Measurements from ENCODE around the gene CCL11. TPM values are rescaled to one million over a fixed set of nuclear protein-coding genes. Genes with fewer than 3 reads are reported as not detected.

Gene CCL11
- total and polyA plus RNA-seq, 2 donors from 2014 or later, result 1.0 TPM; not detected in 1

- no peak for FAIRE-seq
Observed at GRCh38 chr17:34252095-34252443, 33.5 kb upstream of the CCL11 start.

GRCh38 chr17:34252444-34253138, 33.0 kb upstream of the CCL11 start:
- Histone ChIP-seq H3K36me3 (ENCODE audit: control insufficient read depth in 2 of 3, insufficient read depth in 3 of 3, low read length in 3 of 3) (no peaks in the 10 kb centered on the region), H3K4me1 (ENCODE audit: control insufficient read depth in 2 of 3, insufficient read depth in 2 of 3, low read depth in 1 of 3, low read length in 3 of 3) (peaks cover 0 to 30% (median 29%) of the 10 kb centered on the region in 3 donors), H3K27me3 (ENCODE audit: control insufficient read depth, insufficient read depth, low read length) (no peaks in the 10 kb centered on the region), H3K27ac (ENCODE audit: low read depth in 2 of 2, low read length in 2 of 2) (peak overlapping the region; percentile 40 to 71), H3K9me3 (ENCODE audit: control insufficient read depth in 2 of 3, insufficient read depth in 1 of 3, low read length in 3 of 3) (no peaks in the 10 kb centered on the region), H3K9ac (ENCODE audit: low read length in 3 of 3) (peak overlapping the region in 1 of 3 donors; percentile 2), H3K4me3 (ENCODE audit: low read length in 3 of 3) (no peak overlapping the region)
- FAIRE-seq, result peak; percentile 90
- TF ChIP-seq, protein P1, sequence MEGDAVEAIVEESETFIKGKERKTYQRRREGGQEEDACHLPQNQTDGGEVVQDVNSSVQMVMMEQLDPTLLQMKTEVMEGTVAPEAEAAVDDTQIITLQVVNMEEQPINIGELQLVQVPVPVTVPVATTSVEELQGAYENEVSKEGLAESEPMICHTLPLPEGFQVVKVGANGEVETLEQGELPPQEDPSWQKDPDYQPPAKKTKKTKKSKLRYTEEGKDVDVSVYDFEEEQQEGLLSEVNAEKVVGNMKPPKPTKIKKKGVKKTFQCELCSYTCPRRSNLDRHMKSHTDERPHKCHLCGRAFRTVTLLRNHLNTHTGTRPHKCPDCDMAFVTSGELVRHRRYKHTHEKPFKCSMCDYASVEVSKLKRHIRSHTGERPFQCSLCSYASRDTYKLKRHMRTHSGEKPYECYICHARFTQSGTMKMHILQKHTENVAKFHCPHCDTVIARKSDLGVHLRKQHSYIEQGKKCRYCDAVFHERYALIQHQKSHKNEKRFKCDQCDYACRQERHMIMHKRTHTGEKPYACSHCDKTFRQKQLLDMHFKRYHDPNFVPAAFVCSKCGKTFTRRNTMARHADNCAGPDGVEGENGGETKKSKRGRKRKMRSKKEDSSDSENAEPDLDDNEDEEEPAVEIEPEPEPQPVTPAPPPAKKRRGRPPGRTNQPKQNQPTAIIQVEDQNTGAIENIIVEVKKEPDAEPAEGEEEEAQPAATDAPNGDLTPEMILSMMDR (IDR thresholded peaks at IDR 0.05; ENCODE audit: borderline replicate concordance, extremely low read depth, insufficient read depth), result no peak
- intact Hi-C loops (cut with DNase I), result loop anchor here (10.0 kb wide), 1 partner anchor 62 kb away; the partner anchor contains the start of gene CCL8
- DNase-seq, result peak; percentile 66 to 98 (median 73)

More at GRCh38 chr17:34252095-34252443, 33.5 kb upstream of the CCL11 start:
- Histone ChIP-seq H3K4me1 (ENCODE audit: control insufficient read depth in 2 of 3, insufficient read depth in 2 of 3, low read depth in 1 of 3, low read length in 3 of 3) (peaks cover 0 to 31% (median 30%) of the 10 kb centered on the region in 3 donors), H3K27me3 (ENCODE audit: control insufficient read depth, insufficient read depth, low read length) (no peaks in the 10 kb centered on the region), H3K9me3 (ENCODE audit: control insufficient read depth in 2 of 3, insufficient read depth in 1 of 3, low read length in 3 of 3) (no peaks in the 10 kb centered on the region), H3K27ac (ENCODE audit: low read depth in 2 of 2, low read length in 2 of 2) (peak overlapping the region; percentile 40 to 71), H3K36me3 (ENCODE audit: control insufficient read depth in 2 of 3, insufficient read depth in 3 of 3, low read length in 3 of 3) (no peaks in the 10 kb centered on the region), H3K4me3 (ENCODE audit: low read length in 3 of 3) (no peak overlapping the region), H3K9ac (ENCODE audit: low read length in 3 of 3) (no peak overlapping the region)
- TF ChIP-seq, protein P1 (IDR thresholded peaks at IDR 0.05; ENCODE audit: borderline replicate concordance, extremely low read depth, insufficient read depth), result no peak
- intact Hi-C loops (cut with DNase I), result loop anchor here (10.0 kb wide), 1 partner anchor 63 kb away; the partner anchor contains the start of gene CCL8
- DNase-seq, result peak in 1 of 5 donors; percentile 42

- Histone ChIP-seq H3K9ac (ENCODE audit: low read length in 3 of 3) (peak overlapping the region in 1 of 3 donors; percentile 2), H3K4me1 (ENCODE audit: control insufficient read depth in 2 of 3, insufficient read depth in 2 of 3, low read depth in 1 of 3, low read length in 3 of 3) (peaks cover 0 to 29% (median 27%) of the 10 kb centered on the region in 3 donors), H3K27ac (ENCODE audit: low read depth in 2 of 2, low read length in 2 of 2) (peak overlapping the region; percentile 40 to 71), H3K4me3 (ENCODE audit: low read length in 3 of 3) (no peak overlapping the region), H3K27me3 (ENCODE audit: control insufficient read depth, insufficient read depth, low read length) (no peaks in the 10 kb centered on the region), H3K9me3 (ENCODE audit: control insufficient read depth in 2 of 3, insufficient read depth in 1 of 3, low read length in 3 of 3) (no peaks in the 10 kb centered on the region), H3K36me3 (ENCODE audit: control insufficient read depth in 2 of 3, insufficient read depth in 3 of 3, low read length in 3 of 3) (no peaks in the 10 kb centered on the region)
- TF ChIP-seq, protein P1 (IDR thresholded peaks at IDR 0.05; ENCODE audit: borderline replicate concordance, extremely low read depth, insufficient read depth), result no peak
- intact Hi-C loops (cut with DNase I), result loop anchor here (10.0 kb wide), 1 partner anchor 62 kb away; the partner anchor contains the start of gene CCL8
- no peak for FAIRE-seq
- DNase-seq, result no peak
Observed at GRCh38 chr17:34253139-34253525, 32.4 kb upstream of the CCL11 start.
